Measurements from ENCODE around the gene CDK3. TPM values are rescaled to one million over a fixed set of nuclear protein-coding genes. Genes with fewer than 3 reads are reported as not detected.

Gene CDK3
- total and polyA plus RNA-seq, 2 donors (not counting 3 experiments of a cell fraction or from before 2014, with no cell fraction given) = 8.5 to 8.7 TPM

DNA sequence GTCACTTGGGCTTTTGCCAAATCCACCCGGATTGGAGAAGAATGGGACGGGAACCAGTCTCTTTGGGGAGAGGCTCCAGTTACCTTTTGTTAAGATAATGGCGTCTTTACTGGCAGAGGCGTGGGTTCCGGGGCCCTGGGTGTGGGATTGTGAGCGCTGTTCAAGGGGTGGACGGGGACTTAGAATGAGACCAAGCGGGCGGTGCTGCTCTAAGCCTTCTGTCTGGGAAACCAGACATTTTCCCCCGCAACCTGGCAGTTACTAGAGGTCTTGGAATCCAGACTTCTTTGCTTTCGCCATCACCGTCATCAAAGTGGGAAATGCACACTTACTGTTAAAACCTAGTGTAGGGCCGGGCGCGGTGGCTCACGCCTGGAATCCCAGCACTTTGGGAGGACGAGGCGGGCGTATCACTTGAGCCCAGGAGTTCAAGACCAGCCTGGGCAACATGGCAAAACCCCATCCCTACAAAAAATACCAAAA lies 20.9 kb upstream of the CDK3 start:
- Histone ChIP-seq H3K27ac (ENCODE audit: insufficient read depth, low read depth, low read length) (peak overlapping the region; percentile 94), H3K9me3 (replicated peaks; ENCODE audit: control insufficient read depth, insufficient read depth, low read length) (no peaks in the 10 kb centered on the region), H3K36me3 (ENCODE audit: control insufficient read depth in 2 of 2, extremely low read depth in 1 of 2, insufficient read depth in 2 of 2, low read length in 2 of 2) (no peaks in the 10 kb centered on the region), H3K27me3 (ENCODE audit: control insufficient read depth in 2 of 2, insufficient read depth in 2 of 2, low read length in 2 of 2) (no peaks in the 10 kb centered on the region), H3K4me3 (replicated peaks in 1 of 3; ENCODE audit: insufficient read depth in 1 of 3, low read depth in 1 of 3, low read length in 3 of 3) (peak overlapping the region; percentile 43 to 77 (median 70)), H3K79me2 (ENCODE audit: control insufficient read depth, insufficient read depth, low read length) (peaks cover 12% of the 10 kb centered on the region), H2AFZ (ENCODE audit: low read depth, low read length) (peak overlapping the region; percentile 57), H3K9ac (replicated peaks; ENCODE audit: extremely low read depth, insufficient read depth, low read length) (peak overlapping the region; percentile 95), H3K9me1 (replicated peaks; ENCODE audit: control insufficient read depth, extremely low read depth, insufficient read depth, low read length) (no peaks in the 10 kb centered on the region), H3K4me1 (ENCODE audit: control insufficient read depth, extremely low read depth, insufficient read depth, low read length) (peaks cover 19% of the 10 kb centered on the region), H3K4me2 (ENCODE audit: insufficient read depth, low read length) (peak overlapping the region; percentile 52), H4K20me1 (replicated peaks; ENCODE audit: control insufficient read depth, extremely low read depth, insufficient read depth, low read length) (no peaks in the 10 kb centered on the region)
- ChIA-PET POLR2A (no interaction called here), CTCF (no interaction called here)
- FAIRE-seq (peak; percentile 37), DNase-seq (ENCODE audit: low read depth, low spot score) (no peak)
- TF ChIP-seq JUN (IDR thresholded peaks at IDR 0.05; ENCODE audit: borderline replicate concordance, insufficient read depth, insufficient read length, low read depth) = no peak
- no peak for TF ChIP-seq GATA2 (IDR thresholded peaks at IDR 0.05; ENCODE audit: insufficient read depth, insufficient read length, low read depth, low read length)
- TF ChIP-seq POLR2A (IDR thresholded peaks at IDR 0.05; ENCODE audit: low read depth, low read length) = peak; percentile 92
- TF ChIP-seq, protein P1, sequence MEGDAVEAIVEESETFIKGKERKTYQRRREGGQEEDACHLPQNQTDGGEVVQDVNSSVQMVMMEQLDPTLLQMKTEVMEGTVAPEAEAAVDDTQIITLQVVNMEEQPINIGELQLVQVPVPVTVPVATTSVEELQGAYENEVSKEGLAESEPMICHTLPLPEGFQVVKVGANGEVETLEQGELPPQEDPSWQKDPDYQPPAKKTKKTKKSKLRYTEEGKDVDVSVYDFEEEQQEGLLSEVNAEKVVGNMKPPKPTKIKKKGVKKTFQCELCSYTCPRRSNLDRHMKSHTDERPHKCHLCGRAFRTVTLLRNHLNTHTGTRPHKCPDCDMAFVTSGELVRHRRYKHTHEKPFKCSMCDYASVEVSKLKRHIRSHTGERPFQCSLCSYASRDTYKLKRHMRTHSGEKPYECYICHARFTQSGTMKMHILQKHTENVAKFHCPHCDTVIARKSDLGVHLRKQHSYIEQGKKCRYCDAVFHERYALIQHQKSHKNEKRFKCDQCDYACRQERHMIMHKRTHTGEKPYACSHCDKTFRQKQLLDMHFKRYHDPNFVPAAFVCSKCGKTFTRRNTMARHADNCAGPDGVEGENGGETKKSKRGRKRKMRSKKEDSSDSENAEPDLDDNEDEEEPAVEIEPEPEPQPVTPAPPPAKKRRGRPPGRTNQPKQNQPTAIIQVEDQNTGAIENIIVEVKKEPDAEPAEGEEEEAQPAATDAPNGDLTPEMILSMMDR (IDR thresholded peaks at IDR 0.05; ENCODE audit: extremely low read depth in 1 of 2, insufficient read depth in 1 of 2, low read depth in 1 of 2, low read length in 2 of 2) = no peak
- TF ChIP-seq FOS (IDR thresholded peaks at IDR 0.05; ENCODE audit: borderline replicate concordance, insufficient read depth, low read length) = no peak
- dilution Hi-C loops (cut with MboI; ENCODE audit: extremely low pct_ligation_motif_present, low sequenced_read_pairs) (no loop called here), intact Hi-C loops (cut with micrococcal nuclease) (loop anchor here (1.0 to 2.0 kb wide), 4 partner anchors 9 to 195 kb away; partner anchors contain the start of genes FBF1 and UNK)
- TSS peak; percentile 78 for BruUV-seq (replicated peaks)
